NCI-H2029 treated with DMSO at 0.1 percent for 48 hours (cell line): ENCODE measurements around the gene CHN2.
"Not testable (repeated sequence)": the region's sequence is repeated elsewhere in the genome, so short reads cannot be mapped to it uniquely, and the experiment has no call there.

Experiments
- DNase-seq: peaks from one replicate; lab custom pipeline; 2025; lab: John Stamatoyannopoulos, UW

The CHN2 gene

DNA sequence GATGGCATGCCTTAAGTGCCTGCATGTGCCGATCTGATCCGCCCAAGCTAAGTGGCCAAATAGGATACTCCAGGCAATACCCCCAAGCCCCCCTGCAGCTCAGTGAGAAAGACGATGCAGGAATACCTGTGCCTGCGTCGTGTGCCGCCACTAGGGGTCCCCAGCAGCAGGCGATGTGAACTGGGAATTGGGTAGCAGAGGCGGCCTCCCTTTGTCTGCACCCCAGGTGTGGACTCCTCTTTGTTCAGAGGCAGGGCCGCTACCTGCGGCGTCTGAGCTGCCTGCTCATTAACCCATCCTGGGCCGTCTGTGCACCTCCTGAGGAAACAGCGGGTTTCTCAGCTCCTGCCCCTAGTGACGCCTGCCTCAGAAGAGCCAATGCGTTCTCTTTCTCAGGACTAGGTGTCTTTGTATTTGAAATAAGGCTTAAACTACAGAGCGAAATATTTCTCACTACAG, 4.8 kb upstream of the CHN2 start:
- DNase-seq = peak; percentile 74

DNA sequence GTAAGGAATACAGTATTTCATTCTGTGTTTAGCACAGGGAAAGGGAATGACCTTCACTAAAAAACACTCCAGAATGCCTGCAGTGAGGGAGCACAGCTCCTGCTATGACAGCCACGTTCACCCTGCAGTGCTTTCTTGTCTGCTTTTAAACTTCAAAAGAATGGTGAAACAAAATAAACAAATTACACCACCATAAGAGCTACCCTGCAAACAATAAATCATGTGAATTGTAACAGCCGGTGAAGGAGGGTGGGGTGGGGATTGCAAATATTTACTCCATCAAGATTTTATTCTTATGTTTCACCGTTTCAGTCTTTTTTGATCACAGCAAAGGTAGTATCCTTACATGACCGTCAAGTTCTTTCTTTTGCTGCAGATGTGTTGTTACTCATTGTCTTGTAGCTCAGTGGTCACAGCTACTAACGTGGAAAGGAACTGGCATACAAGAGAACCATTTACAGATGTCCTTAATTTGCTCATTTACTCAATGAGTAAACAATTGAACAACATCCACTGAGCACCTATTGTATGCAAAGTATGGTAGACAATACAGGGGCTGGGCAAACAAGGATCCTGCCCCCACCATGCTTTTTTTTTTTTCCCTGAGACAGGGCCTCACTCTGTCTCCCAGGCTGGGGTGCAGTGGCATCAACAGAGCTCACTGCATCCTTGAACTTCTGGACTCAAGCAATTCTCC, 4.1 kb upstream of the CHN2 start:
- DNase-seq = peak; percentile 52

DNA sequence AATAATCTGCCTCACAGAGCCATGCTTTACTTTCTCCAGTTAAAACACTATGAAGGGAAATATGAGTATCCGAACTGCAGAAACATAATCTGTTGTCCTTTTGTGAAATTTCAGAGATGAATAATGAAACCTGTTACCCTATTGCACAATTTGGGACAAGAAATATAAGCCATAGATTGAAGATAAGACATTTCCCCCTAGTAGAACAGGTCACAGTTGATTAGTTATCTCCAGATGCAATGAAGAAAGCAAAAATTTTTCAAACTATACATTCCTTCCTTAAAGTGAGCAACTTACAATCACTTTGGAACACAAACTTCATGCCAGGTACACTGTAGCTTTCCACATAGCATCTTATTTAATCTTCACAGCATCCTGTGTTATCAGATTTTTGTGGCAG, 2.3 kb upstream of the CHN2 start:
- DNase-seq = no peak

DNA sequence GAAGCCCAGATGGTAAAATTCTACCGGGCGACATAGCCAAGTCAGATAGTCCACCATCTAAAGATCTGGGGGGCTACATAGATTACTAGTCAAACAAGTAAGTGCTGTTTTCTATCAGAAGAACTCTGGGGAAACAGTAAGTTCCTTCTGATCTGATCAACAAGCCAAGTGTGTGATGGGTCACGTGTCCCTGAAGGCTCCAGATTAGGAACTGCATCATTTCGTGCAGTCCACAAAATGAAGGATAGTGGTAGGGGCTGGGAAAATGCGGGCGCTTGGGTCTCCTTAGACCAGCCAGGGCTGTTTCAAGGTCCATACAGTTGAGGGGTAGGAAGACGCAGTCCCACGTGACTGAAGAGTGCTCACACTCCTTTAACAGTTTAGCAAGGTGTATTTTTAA, 1.8 kb upstream of the CHN2 start:
- DNase-seq = no peak

DNA sequence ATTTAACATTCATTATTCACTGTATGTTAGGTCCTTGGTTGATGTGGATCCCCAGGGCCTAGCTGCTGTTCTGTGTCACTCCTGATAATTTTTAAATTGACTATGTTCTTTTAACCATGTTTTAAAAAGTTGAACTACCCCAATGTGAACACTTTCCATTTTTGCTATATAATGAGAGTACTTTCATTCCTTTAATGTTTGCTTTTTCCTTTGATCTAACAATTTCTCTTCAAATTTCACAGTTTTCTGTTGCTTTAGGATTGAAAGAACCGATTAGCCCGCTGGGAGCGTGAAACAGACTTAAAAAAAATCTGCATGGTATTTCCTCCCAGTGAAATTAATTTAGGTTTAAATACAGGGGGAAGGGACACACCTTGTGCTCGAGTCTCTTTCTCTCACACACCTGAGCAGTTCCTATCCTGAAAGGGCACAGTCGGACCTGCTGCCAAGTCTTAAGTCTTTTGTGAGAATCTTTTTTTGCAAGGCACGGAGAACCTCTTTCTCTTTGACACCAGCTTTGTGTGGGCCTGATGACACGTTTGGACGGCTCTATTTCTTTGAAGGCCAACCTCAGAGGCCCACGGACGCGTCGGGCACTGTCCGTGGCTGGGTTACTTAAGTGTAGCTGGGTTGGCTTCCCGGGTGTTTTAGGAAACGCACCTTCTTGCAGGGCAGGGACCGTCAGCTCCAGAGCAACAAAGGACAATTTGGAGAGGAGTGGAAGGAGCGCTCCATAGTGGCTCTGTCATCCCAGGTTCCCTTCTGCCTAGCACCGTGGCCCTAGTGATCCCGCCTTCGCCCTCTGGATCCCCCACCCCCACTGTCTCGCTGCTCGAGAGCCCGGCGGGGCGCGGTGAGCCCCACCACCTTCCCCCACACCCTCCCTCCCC, 1.0 kb upstream of the CHN2 start:
- no peak for DNase-seq

DNA sequence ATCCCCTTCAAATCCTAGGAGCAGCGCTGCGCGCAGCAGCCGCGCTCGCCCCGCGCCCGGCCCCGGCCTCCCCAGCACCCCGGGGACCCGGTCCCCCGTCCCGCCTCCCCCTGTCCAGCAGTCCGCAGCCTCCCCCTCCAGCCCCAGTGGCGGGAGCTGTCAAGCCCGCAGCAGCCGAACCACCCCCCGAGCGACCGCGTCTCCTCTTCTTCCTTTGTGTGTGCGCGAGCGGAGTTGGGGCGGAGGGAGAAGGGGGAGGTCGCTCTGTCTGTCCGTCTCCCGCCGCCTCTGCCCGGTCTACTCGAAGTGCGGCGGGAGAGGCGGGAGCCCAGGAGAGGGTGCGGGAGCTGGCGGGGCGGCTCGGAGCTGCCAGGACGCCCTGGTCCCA, 375 bp upstream of the CHN2 start:
- DNase-seq = no peak

DNA sequence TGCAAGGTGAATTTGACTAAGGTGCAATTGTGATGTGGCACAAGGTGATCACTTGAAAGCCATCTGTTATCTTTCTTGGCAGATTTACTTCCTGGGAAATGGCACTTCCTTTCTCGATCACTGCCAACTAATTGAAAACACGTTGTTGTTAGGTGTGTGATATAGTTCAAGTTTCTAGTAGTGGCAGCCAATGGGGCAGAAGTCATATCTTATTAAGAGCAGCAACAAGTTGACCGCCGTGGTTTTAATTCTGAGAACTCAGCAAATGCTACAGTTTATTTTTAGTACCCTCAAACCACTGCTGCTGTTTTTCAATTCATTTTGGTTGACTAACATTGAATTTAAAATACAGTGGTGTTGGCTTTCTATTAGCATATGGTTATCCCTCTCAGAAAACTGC, 1.6 kb downstream of the CHN2 start:
- DNase-seq = peak; percentile 45

DNA sequence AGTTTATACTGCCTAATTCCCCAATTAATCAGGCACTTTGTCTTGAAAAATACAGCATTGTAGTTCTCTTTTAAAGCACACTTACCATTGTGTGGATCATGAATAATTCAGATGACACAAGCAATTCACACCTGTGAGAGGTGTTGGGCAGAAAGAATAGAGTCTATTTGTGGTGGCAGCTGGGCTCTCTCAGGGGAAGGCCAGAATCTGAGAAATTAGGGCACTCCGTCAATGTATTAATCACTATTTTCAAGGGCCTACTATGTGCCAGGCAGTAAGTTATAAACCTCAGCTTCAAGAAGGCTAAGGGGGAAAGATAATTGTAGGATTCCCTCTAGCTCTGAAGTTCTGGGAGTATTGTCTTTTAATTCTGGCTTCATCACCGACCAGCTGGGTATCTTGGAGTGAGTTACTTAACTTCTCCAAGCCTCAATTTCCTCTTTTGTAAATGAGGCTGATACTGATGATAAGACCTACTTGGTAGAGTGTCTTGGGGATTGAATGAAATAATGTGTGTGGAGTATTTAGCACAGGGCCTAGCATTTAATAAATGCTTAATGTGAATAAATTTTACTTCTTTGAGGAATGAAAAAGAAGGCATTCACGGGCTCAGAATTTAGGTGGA, 2.5 kb downstream of the CHN2 start:
- DNase-seq = no peak

DNA sequence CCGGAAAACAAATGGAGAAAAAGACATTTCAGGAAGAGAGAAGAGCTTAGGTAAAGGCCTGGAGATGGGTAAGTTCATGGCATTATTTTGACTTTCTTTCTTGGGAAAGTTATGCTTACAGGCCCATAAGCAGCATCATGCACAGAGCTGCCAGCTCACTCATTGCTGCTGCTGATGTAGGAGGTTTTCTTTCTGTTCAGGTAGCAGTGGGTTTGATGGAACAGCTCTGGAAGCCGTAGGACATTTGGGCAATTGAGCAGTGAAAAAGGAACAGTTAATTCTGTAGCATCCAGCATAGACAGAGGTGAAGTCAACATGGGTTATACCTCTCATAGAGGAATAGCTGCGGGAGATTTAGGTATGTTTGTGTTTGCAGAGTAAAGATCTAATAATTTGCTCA, 3.3 kb downstream of the CHN2 start:
- DNase-seq = no peak

DNA sequence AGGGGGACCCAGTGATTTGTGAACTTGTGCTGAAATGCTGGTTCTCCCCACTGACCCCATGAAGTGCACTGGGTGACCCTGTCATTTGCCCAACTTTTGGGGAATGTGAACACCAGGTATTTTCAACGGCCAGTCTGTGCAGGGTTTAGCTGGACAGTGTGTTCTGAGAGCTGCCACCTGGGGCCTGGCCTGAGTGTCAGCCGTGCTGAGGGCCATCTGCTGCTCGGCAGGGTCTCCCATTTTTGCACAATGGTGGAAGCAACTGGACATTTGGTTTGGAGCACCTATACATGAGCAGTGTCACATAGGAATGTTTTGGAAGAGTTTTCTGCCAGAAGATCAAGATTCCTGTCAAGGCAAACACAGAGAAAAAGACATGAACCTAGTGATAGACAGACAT, 5.2 kb downstream of the CHN2 start:
- no peak for DNase-seq

DNA sequence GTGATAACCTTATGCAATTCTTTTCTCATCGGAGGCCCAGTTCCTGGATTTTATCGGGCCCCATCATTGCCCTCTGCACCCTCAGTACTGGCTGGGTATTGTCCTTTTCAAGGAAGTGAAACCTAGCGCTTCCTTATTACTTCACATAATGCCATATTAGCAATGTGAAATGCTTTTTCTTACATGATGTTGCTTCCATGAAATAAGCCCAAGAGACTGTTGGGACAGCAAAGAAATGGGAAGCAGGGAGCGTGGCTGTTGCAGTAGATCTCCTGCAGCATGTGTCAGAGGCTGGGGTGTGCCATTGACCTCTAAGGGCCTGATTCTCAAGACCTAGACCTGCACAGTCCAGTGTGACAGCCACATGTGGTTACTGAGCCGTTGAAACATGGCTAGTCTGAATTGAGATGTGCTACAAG, 8.1 kb downstream of the CHN2 start:
- DNase-seq = no peak

DNA sequence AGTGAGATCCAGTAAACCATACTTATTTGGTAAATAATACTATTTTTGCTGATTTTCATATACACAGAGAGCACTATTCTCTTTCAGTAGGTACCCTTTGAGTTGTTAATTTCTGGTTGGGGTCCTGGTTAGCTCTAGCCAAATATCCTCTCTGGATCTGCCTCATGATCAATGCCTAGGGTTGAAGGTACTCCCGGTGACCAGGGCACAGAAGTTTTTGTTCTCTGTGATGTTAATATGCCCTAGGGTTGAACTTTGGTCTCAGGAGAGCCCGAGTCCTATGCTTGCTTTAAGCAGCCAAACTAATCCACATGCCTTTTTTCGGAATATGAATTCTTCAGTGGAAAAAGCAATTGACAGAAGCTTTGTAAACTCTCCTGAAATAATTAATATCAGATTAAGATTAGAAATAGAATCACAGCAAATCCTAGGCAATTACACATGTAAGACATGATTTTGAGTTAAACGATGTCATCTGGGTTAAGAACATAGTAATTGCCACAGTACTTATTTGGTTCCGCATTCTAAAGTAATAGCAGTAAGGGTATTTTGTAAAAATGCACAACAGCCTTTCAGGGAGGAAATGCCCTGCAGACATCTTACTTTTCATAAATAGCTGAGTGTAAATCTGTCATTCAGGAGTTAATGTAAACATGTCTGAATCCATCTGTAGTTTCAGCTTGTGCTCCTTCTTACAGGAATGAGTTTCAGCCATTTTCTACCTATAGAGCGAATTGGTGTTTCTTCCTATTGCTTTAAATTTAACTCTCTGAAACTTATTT, 10.1 kb downstream of the CHN2 start:
- DNase-seq = no peak

DNA sequence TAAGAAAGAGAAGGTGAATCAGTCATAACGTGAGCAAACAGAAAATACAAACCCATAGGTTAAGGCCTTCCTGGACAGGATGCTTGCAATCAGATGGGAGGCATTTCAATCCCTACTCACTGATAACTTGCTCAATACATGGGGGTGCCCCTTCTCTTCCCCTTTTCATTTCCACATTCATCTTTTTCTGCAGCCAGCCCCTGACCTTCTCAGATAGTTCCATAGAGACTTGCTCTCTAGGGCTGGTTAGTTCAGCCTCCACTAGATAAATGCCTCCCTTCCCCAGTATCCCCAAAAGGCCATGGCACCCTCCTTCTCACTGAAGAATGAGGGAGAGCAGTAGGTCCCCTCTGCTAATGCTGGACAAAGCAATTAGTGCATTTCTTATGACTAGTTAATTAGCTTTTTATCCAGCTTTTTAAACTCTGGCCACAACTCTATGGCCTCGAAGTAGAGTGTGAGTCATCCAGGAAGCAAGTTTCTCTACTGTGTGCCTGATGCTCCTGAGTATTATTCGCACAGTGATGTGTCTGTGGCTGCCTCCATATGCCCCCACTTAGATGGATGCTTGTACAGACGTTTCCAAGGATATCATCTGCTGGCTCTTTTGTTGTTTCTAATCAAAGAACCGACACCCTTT, 12.7 kb downstream of the CHN2 start:
- DNase-seq = no peak

DNA sequence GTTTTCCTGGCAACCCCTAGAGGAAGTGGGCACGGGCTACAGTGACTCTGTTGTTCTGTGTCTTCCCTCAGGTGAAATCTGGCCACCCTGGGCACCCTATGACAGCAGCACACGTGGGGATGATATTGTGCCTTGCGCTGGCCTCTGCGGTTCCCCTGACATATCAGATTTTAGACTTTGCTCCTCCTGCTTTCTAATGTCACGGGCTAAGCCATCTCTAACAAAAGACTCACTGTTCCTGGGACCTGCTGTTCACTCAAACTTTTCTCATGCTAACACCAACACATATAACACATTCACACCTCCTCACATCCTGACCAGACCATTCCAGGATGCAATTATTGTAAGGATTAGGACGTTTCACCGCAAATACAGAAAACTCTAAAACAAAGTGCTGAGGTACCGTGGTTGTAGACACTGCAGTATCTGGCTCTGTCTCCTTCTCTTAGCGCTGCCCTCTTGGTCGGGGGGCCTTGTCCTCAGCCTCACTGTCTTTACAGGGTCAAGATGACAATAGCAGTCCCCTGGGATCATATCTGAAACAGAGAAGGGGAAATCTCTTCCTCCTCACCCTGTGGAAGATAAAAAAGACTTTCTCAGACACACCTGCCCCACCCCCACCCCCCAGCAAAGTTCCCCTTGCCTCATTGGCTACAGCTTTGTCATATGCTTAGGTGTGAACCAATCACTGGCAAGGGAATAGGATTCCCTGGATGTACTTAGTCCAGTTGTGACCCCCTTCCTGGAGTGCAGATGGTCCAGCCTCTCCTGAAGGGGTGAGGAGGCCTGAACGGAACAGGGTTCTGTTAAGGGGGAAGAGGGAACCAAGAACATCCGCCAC, 14.1 kb downstream of the CHN2 start:
- DNase-seq = no peak

DNA sequence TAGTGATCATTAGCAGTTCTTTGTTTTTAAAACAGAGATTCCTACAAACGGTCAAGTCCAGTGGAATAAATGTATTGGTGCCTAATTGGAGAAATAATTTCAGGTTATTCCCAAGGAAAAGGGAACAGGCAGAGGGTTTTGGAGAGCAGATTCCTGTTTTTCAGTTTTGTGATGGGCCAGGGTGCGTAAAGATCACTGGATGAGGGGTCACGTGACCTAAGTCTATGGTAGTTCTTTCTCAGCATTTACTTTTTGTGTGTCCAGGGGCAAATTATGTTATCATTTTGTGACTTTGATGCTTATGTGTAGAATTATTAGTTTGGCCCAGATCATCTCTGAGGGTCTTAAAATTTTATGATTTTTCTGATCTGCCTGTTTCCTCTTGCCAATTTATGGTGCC, 15.2 kb downstream of the CHN2 start:
- no peak for DNase-seq

DNA sequence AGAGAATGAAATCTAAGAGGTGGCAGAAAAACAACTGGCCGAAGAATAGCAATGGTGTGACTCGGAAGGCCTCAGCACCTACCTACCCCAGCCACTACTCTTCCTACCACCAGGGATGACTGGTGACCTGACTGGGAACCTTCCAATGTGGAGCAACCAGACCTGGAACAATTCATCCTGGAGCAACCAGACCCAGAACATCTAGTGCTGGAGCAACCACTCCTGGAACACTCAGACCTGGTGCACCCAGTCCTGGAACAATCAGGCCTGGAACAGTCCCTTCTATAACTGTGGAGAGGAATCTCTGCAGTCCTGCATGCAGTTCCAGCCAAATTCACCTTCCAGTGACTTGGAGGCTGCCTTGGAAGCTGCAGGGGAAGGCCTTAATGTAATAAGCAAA, 18.2 kb downstream of the CHN2 start:
- not testable (repeated sequence) for DNase-seq

DNA sequence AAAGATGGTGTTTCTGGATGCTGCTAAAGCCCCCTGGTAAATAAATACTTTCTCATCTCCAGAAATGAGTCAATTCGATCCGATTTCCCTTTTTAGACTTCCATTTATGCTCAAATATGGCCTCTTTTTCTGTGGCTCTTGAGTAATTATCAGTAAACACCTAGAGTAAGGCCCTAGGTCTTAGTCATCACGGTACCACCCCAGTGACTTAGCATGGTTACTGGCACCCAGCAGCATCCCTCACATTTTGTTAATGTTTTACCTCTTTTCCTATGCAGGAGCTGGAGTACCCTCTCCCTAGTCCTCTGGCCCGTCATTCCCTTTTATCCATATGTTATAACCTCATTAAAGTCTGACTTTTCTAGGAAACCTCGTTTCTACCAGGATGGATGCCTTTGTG, 19.5 kb downstream of the CHN2 start:
- DNase-seq = no peak

DNA sequence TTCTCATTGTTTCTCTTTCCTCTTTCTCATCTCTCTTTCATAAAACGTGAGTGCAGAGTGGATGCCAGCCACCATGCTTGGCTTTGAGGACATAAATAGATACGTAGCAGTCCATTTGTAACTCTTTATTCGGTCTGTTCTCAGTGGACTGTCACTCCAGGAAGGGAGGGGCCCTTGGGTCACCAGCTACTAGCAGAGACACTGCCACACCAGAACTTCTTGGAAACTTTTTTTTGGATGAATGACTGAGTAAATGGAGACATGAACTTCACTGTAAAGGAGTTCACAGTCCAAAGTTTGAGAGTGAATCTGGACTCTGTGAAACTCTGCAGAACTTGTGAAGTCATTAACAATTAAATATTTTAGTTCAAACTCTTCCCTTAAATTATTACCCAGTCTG, 20.2 kb downstream of the CHN2 start:
- no peak for DNase-seq

DNA sequence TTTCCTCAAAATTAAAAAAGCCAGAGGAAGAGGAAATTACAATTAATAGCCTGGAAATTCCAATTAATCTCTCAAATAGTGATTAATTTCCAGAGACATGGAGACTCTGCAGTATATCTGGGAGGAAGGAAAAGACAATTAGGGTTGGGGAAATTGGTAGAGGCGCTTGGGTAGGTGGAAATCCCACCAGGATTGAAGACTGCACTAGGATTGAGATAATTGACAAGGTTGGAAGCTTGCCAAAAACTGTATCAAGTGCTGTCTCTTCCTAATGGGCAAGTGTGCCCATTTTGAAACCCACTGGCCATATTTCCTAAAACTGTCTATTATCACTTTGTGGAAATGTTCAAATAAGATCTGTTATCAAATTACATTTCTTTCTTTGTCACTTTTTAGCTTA, 21.6 kb downstream of the CHN2 start:
- no peak for DNase-seq

DNA sequence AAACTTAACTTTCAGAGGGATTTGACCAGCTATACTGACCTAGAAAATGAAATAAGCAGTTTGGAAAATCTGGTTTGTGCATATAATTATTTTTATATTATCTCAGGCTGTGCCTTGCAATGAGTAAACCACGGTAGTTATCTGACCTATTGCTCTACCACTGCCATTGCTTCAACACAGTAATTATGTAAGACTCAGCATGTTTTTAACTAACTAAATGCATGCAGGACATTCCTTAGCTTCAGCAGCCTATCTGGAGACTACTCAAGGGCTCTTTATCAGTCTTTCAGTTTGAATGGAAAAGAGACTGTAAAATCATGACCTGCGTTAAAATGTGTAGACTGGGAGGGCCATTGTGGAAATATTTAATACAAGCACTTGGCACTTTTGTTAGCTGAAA, 22.5 kb downstream of the CHN2 start:
- DNase-seq = no peak

DNA sequence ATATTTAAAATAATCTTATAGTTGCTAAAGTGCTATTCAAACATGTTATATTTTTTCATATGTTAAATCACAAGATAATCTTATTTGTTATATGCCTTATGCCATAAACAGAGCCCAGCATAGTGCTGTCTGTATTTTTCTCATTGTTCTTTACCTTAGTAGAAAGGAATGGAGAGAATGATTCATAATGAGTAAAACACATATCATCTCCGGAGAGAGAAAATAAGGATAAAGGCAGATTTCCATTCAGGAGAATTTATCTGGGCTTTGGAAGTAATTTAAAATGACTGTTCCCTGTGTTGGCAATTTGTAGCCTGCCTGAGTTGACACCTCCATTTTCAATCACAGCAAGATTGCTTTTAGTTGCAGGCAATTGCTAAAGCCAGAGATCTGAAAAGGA, 30.2 kb downstream of the CHN2 start:
- no peak for DNase-seq
